Activated CD4-positive, alpha-beta T cell treated with anti-CD3 and anti-CD28 coated beads for 24 hours (primary cell): ENCODE data around the gene FTL.
A peak's percentile ranks its signal among the peaks of the same experiment; 100 is the strongest.
"Not testable (repeated sequence)": the region's sequence is repeated elsewhere in the genome, so short reads cannot be mapped to it uniquely, and the experiment has no call there.

Experiments
- DNase-seq, 2 donors: peaks; one replicate each; pipeline ENCODE4 v3.0.0-alpha.2; 2020; ENCODE audit warnings: low read depth in 2 of 2

Gene FTL

DNA sequence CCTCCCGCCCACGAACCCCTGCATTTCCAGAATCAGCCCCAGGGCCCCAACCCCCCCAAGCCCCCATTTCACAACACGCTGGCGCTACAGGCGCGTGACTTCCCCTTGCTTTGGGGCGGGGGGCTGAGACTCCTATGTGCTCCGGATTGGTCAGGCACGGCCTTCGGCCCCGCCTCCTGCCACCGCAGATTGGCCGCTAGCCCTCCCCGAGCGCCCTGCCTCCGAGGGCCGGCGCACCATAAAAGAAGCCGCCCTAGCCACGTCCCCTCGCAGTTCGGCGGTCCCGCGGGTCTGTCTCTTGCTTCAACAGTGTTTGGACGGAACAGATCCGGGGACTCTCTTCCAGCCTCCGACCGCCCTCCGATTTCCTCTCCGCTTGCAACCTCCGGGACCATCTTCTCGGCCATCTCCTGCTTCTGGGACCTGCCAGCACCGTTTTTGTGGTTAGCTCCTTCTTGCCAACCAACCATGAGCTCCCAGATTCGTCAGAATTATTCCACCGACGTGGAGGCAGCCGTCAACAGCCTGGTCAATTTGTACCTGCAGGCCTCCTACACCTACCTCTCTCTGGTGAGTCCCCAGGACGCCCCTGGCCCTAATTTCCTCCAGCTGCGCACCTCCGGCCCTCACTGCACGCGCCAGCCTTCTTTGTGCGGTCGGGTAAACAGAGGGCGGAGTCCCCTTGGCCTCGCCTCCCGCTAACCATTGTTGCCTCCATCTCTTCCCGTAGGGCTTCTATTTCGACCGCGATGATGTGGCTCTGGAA lies at the start of gene FTL:
TSS of gene FTL (plus strand) at position 270 of the 766 bp plus-strand sequence. CDS start at position 469, 199 bp downstream.
- peak; percentile 85 to 89 for DNase-seq

DNA sequence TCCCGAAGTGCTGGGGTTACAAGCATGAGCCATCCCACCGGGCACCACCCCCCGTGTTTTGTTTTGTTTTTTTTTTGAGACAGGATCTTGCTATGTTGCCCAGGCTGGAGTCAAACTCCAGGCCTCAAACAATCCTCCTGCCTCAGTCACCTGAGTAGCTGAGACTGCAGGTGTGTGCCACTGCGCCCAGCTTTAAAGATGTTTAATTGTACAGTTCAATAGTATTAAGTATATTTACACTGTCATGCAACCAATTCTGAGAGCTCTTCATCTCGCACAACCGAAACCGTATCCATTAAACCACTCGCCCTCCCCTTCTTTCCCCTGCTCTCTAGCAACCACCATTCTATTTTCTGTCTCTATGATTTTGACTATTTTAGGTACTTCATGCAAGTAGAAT lies 49.4 kb upstream of the FTL start:
- DNase-seq = no peak

DNA sequence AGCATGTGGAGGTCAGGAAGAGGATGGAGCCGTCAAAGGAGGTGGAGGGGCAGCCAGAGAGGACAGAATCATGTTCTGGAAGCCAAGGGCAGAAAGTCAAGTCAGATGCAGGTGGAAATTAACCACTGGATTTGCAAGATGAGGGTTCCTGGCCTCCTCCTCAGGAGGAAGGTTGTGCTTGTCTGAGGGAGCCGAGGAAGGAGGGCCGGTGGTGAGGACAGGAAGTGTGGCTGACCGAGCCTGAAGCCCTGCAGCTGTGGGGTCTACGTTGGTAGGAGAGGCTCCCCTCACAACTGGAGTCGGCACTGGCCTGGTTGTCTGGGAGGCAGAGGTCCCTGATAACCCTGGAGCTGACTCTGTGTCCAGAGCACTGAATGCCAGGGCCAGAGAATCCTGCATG lies 47.0 kb upstream of the FTL start:
- DNase-seq = no peak

DNA sequence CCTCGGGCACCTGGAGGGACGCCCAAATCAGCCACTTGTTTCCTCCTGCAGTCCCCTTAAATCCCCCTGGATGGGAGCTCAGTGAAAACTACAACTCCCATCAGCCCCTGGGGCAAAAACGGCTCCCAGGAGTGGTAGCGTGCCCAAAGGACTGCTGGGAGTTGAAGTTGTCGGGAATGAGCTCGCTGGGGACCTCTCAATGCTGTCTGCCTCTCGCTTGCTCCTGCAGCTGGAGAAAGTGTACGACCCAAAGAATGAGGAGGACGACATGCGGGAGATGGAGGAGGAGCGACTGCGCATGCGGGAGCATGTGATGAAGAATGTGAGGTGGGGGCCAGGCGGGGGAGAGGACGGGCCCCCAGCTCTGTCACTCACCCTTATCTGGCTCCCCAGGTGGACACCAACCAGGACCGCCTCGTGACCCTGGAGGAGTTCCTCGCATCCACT lies 46.3 kb upstream of the FTL start:
- DNase-seq = no peak

DNA sequence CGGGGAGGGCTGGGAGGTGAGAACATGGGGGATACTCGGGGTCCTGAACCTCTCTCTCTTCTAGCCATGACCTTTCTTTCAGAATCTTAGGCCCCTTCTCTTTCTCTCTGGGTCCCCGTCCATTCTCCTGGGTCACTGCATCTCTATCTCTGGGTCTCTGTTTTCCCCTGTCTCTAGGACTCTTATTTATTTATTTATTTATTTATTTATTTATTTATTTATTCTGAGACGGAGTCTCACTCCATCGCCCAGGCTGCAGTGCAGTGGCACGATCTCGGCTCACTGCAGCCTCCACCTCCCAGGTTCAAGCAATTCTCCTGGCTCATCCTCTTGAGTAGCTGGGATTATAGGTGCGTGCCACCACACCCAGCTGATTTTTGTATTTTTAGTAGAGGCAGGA lies 45.8 kb upstream of the FTL start:
- DNase-seq = not testable (repeated sequence)

DNA sequence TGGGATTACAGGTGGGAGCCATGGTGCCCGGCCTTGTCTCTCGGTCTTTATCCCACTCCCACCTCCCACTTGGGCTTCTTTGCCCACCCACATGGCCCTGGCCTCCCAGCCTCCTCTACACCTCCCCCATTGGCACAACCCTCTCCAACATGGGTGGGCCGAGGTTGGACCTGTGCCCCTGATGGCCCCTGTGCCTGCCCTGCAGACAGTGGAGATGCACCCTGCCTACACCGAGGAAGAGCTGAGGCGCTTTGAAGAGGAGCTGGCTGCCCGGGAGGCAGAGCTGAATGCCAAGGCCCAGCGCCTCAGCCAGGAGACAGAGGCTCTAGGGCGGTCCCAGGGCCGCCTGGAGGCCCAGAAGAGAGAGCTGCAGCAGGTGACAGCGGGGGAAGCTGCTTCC lies 44.2 kb upstream of the FTL start:
- DNase-seq = no peak

DNA sequence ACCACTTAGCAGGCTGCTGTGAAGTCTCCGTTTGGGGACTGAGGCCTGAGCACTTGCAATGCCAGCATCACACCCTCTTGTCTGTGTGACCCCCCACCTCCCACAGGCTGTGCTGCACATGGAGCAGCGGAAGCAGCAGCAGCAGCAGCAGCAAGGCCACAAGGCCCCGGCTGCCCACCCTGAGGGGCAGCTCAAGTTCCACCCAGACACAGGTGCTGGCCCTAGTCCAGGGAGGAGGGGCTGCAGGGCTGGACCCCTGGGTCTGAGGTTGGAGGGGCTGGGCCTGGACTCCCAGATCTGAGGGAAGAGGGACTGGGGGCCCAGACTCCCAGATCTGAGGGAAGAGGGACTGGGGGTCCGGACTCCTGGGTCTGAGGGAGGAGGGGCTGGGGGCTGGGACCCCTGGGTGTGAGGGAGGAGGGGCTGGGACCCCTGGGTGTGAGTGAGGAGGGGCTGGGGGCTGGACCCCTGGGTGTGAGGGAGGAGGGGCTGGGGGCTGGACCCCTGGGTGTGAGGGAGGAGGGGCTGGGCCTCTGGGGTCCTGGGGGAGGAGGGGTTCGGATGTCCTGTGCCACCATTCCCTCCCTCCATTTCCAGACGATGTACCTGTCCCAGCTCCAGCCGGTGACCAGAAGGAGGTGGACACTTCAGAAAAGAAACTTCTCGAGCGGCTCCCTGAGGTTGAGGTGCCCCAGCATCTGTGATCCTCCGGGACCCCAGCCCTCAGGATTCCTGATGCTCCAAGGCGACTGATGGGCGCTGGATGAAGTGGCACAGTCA lies 43.2 kb upstream of the FTL start:
- no peak for DNase-seq

DNA sequence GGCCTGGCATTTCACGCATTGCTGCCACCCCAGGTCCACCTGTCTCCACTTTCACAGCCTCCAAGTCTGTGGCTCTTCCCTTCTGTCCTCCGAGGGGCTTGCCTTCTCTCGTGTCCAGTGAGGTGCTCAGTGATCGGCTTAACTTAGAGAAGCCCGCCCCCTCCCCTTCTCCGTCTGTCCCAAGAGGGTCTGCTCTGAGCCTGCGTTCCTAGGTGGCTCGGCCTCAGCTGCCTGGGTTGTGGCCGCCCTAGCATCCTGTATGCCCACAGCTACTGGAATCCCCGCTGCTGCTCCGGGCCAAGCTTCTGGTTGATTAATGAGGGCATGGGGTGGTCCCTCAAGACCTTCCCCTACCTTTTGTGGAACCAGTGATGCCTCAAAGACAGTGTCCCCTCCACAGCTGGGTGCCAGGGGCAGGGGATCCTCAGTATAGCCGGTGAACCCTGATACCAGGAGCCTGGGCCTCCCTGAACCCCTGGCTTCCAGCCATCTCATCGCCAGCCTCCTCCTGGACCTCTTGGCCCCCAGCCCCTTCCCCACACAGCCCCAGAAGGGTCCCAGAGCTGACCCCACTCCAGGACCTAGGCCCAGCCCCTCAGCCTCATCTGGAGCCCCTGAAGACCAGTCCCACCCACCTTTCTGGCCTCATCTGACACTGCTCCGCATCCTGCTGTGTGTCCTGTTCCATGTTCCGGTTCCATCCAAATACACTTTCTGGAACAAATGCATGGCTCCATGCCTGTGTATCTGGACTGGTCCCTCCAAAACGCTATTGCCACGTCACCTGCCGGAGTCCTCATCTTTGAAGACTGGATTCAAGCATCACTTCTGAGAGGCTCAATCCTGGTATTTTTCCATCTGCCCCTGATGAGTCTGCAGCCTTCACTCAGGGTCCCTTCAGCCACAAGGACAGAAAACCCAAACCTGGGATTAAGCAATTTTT lies 42.3 kb upstream of the FTL start:
- no peak for DNase-seq

DNA sequence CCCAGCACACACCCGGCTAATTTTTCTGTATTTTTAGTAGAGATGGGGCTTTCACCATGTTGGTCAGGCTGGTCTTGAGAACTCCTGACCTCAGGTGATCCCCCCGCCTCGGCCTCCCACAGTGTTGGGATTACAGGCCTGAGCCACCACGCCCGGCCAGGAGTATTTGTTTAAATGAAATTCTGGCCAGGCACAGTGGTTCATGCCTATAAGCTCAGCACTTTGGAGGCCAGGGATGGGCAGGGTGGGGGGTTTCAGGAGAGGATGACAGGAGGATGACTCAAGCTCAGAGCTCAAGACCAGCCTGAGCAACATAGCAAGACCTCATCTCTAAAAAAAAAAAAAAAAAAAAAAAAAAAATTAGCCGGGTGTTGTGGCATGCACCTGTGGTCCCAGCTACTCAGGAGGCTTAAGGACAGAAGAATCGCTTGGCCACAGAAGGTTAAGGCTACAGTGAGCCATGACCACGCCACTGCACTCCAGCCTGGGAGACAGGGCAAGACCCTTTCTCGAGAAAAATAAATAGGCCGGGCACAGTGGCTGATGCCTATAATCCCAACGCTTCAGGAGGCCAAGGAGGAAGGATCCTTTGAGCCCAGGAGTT lies 39.8 kb upstream of the FTL start:
- DNase-seq = no peak

DNA sequence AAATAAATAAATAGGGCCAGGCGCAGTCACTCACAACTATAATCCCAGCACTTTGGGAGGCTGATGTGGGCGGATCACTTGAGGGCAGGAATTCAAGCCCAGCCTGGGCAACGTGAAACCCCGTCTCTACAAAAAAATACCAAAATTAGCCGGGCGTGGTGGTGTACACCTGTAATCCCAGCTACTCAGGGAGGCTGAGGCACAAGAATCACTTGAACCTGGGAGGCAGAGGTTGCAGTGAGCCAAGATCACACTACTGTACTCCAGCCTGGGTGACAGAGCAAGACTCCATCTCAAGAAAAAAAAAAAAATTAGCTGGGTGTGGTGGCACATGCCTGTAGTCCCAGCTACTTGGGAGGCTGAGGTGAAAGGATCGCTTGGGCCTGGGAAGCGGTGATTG lies 39.2 kb upstream of the FTL start:
- DNase-seq = not testable (repeated sequence)

DNA sequence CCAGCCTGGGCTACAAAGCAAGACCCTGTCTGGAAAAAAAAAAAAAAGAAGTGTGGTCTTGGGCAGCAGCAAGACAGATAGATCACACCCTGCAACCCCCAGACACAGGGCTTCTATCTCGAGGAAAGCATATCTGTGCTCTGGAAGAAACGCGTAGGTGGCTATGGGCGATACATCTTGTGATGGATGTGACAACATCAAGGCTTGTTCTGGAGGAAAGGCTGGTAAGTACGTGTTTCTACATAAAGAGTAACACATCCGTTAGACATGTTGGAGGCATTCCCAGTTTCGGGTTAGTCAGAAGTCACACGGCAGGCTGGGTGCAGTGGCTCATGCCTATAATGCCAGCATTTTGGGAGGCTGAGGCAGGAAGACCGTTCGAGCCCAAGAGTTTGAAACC lies 38.2 kb upstream of the FTL start:
- peak in 1 of 2 donors; percentile 20 for DNase-seq

DNA sequence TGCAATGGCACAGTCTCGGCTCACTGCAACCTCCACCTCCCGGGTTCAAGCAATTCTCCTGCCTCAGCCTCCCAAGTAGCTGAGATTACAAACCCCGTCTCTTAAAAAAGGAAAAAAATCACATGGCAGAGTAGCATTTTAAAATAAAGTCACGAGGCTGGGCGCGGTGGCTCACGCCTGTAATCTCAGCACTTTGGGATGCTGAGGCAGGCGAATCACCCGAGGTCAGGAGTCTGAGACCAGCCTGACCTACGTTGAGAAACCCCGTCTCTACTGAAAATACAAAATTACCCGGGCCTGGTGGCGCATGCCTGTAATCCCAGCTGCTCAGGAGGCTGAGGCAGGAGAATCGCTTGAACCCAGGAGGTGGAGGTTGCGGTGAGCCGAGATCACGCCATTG lies 37.4 kb upstream of the FTL start:
- not testable (repeated sequence) for DNase-seq

DNA sequence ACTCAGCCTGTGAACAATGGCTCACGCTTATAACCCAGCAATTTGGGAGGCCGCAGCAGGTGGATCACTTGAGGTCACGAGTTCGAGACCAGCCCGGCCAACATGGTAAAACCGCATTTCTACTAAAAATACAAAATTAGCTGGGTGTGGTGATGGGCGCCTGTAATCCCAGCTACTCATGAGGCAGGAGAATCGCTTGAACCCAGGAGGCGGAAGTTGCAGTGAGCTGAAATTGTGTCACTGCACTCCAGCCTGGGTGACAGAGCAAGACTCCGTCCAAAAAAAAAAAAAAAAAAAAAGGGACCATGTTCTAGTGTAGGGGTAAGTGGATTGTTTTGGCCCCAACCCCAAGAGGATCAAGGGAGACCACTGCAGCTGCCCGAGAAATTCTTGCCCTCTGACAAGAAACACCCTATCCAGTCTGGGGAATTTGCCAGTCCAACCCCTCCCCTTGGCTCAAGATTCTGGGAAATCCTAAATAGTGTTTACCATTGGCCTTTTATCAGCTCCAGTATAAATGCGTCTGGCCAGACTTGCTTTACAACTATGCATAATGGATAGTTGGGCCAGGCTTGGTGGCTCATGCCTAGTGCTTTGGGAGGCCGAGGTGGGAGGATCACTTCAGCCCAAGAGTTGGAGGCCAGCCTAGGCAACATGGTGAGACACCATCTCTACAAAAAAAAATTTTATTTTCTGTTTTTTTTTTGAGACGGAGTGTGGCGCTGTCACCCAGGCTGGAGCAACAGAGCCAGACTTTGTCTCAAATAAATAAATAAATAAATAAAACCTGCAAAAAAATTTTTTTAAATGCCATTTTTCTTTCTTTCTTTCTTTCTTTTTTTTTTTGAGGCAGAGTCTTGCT lies 36.7 kb upstream of the FTL start:
- DNase-seq = no peak

DNA sequence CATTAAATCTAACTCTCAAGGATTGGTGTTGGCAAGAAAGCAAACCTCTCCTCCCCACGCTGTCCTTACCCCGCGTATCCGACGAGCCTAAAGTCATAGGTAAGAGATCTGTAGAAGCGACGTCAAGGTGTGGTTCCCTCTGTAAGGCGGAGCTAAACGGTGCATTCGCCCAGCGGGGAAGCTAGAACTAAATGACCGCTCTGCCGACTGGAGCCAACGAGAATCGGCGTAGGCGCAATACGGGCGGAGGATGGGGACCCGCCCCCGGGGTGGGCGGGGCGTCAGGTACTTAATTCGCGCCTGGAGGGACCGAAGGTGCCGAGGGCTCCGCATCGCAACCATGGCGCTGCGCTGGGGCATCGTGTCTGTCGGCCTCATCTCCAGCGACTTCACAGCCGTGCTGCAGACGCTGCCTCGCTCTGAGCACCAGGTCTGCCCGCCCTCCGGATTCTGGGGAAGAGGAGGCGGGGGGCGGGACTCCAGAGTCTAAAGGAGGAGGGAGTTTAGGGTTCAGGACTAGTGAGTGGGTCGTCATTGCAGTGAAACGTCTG lies 31.7 kb upstream of the FTL start, which contains the start of gene DHDH:
TSS of gene DHDH (plus strand) at position 318 of the 551 bp plus-strand sequence. CDS start at position 341, 23 bp downstream.
- DNase-seq = peak; percentile 49 to 67

DNA sequence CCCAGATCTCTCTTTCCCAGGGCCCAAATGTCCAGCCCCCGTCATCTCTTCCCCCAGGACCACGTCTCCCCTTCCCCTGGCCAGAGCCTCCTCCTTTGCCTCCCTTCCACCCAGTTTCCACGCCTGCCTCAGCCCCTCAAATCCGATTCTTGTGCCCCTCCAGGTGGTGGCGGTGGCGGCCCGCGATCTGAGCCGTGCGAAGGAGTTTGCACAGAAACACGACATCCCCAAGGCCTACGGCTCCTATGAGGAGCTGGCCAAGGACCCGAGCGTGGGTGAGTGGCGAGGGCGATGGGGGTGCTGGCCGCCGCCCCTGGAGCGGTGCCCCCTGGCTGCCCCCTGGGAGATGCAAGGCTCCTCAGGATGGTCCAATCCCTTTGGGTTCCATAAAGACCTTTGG lies 30.3 kb upstream of the FTL start:
- no peak for DNase-seq

DNA sequence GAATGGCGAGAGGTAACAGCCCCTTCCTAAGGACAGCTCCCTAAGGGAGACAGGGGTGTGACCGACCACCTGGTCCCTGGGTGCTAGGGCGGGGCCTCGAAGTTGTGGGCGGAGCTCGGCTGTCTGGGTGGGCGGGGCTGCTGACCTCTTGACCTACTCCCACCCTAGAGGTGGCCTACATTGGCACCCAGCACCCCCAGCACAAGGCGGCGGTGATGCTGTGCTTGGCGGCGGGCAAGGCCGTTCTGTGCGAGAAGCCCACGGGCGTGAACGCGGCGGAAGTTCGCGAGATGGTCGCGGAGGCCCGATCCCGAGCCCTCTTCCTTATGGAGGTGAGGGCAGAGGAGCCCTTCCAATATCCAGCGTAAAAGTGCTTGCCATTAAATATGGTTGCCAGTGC lies 29.2 kb upstream of the FTL start:
- no peak for DNase-seq

DNA sequence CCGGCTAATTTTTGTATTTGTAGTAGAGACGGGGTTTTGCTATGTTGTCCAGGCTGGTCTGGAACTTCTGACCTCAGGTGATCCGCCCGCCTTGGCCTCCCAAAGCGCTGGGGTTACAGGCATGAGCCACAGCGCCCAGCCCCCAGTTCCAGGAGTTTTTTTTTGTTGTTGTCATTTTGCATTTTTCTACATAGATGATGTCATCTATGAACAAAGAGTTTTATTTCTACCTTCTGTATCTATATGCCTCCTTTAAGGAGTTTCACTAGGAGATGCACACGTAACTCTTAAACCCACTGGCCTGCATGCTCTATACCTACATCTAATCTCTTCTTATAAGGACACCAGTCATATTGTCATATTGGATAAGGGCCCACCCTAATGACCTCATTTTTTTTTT lies 26.9 kb upstream of the FTL start:
- DNase-seq = no peak

DNA sequence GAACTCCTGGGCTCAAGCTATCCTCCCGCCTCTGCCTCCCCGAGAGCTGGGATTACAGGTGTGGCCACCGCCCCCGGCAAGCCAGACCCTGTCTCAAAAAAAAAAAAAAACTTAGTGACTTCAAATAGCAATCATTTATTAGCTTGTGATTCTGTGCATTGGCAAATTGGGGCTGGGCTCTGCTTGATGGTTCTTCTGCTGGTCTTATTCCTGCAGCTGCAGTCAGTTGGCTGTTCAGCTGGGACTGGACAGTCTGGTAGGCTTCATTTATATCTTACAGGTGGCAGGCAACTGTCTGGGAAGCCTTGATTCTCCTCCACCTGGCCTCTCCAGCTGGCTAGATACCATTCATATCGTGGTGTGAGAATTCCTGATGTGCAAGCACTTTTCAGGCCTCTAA lies 24.2 kb upstream of the FTL start:
- DNase-seq = no peak

DNA sequence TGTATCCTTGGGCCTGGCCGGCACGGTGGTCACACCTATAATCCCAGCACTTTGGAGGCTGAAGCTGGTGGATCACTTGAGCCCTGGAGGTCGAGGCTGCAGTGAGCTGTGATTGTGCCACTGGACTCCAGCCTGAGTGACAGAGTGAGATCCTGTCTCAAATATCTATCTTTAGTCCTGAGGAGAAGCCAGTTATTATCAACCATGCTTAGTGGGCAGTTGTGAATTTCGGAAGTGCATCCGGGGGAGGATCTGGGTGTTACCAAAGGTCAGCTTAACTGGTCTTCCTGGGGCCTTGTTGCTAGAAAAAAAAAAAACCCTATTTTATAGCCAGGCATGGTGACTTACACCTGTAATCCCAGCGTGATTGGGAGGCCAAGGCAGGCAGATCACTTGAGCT lies 22.0 kb upstream of the FTL start:
- DNase-seq = no peak

DNA sequence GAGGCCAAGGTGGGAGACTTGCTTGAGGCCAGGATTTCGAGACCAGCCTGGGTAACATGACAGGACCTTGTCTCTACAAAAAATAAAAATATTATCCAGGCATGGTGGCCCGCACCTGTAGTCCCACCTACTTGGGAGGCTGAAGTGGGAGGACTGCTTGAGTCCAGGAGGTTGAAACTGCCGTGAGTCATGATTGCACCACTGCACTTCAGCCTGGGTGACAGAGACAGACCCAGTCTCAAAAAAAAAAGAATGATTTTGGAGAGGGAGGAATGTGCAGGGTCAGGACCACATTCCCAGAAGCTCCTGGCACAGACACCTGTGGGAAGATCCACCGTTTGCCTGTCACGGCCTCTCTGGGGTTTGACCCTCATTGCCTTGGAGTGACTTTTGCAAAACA lies 19.7 kb upstream of the FTL start:
- DNase-seq = no peak
